ENCODE data around the gene CUEDC1.
"Not testable (repeated sequence)": the region's sequence is repeated elsewhere in the genome, so short reads cannot be mapped to it uniquely, and the experiment has no call there.

CUEDC1 gene

DNA sequence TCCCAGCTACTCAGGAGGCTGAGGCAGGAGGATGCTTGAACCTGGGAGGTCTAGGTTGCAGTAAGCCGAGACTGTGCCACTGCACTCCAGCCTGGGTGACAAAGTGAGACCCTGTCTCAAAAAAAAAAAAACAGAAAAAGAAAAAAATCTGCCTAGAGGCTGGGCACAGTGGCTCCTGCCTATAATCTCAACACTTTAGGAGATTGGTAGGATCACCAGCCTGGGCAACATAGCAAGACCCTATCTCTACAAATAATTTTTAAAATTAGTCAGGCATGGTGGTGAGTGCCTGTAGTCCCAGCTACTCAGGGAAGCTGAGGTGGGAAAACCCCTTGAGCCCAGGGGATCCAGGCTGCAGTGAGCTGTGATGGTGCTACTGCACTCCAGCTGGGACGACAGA is 17.7 kb downstream of the CUEDC1 start:
- ATAC-seq: no peak

DNA sequence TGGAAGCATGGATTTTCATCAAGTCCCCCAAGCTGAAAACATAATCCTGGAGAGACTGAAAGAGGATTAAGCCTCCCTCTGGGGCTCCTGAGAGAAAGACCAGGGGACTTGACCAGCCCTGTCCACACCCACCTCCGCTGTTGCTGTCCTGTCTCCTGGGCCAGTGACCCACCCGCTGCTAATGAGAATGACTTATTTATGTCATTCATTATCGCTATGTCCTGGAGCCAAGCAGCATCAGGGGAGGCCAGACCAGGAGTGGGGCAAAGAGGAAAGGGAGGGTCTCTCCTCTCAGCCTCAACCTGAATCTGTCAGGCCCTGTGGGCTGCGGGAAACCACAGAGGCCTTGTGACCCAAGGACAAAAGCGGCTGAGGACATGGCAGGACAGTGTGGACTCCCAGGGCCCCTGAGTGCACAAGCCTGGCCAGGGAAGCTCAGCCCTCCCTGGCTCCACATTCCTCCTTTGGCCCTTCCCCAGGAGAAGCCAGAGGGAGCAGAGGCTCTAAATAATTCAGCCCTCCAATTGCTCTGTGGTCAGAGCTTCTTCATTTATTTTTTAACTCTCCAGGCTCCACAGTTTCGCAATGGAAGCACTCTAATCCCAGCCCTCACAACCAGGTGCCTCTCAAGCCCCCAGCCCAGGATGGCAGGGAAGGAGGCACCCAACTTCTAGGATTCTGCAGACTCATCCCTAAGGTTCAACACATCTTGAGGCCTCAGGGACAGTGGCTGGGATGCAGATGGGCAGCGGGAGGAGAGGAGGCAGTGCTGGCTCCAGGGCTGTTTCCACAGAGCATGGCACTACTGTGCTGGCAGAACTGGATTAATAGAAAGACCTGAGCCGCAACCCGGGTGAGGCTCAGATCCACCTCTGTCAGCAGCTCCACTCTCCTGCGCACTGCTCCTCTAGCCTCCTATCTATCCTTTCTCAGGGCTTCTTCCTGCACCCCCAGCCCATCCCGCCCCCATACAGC is 19.1 kb downstream of the CUEDC1 start:
- no peak for ATAC-seq

DNA sequence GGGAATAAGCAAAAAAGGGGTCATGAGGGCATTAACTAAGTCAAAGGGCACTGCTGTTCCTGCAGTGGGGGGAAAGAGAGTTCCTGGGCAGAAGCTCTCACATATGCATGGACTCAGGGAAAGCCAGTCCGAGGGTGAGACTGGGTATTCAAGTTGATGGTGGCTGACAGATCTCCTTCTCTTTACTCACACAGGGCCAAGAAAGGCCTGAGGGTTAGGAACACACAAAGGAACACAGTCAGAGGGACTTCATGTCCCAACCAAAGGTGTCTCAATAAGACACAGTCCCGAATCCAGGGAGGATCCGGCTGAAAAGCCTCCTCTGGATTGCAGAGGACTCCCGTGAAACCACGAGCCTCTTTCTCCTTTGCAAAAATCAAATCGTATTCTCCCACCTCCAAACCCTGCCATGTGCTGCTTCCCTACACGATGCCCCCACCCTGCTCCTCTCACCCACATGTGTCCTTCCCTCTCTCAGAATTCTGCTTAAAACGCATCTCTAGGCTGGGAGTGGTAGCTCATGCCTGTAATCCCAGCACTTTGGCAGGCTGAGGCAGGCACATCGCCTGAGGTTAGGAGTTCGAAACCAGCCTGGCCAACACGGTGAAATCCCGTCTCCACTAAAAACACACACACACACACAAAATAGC is 23.6 kb downstream of the CUEDC1 start:
- no peak for ATAC-seq

DNA sequence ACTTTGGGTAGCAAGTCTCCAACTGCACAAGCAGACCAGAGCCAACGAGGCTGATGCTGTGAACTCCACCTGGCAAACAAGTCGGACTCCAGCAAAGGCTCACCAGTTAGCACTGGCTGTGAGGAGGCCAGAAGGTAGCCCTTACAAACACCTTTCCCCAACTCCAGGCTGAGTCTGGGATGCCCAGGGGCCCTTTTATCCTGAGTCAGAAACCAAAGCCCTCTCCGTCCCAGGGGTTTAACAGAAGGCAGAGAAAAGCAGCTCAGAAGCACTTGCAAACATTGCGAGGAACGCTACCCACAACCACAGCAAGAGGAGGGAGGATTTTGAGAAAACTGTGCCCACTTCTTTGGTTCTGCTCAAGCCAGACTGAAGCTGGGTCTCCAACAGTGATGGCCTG is 25.0 kb downstream of the CUEDC1 start:
- no peak for ATAC-seq

DNA sequence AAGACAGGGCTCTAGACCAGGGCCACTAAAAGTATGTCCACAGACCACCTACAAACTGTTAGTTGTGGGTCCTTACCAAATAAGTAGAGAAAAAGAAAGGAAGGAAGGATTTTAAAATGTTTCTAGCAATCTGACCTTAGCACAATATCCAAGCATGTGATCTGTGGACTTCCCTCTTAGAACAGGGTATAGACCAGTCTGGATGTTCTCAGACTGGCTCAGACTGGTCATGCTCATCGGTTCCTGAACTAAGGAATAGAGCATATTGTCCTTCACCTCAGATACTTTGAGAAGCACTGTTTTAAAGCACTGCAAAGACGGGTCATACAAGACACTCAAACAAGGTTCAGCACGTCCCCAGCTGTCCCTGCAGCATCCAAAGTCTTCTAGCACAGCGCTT is 25.8 kb downstream of the CUEDC1 start:
- ATAC-seq: no peak

DNA sequence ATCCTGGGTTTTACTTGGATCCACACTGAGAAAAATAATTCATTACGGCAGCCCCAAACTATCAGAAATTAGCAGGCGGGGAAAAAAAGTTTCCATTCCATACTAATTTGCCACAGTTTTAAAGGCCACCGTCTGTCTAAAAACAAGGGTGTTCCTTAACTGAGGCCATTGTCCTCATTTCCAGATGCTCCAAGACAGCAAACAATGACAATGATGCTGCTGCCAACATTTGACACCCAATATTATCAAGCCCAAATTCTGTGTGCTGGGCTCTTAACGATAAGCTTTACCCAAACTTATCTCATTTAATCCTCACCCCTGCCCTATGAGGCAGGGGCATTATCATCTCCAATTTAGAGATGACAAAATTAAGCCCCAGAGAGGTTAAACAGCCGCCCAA is 26.3 kb downstream of the CUEDC1 start:
- ATAC-seq: no peak

DNA sequence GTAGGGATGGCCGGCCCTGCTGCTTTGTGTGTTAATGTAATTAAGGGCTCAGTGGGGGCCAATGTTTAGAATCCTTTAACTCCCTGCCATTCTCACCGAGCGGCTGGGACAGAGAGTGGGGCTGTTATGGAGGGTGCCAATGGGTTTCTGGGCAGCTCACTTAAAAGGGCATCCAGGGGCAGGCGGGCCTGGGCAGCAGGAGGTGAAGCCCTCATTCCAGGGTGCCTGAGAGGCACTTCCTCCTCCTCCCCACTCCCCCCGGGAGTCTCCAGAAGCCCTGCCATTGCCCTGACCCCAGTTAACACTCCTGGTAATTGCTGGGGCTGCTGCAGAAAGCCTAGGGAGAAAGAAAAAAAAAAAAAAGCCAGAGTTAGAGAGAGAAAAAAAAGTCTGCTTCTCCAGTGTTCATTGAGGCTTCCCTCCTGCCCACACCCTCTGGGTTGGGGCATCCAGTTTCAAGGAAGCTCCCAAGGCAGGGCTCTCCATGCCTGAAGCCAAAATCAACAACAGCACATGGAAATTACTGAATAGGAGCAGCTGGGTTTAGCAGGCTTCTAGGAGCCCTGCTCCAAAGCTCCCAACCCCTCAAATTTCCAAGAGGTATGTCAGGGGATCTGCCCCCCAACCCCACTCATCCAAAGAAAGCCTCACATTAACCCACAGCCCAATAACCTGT is 28.0 kb downstream of the CUEDC1 start:
- ATAC-seq: no peak

DNA sequence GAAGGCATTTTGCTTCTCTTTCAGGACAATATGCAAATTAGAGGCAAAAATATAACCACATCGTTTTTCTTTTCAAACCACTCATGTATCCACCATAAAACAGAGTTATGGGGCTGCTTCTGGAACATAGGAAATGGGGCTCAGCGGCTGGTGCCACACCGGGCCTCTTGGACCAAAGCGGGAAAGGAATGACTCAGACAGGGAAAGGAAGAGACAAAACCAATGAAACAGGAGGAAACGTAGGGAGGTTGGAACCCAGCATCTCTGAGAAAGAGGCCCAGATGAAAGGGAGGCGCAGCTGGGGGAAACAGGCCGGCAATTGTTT is 28.5 kb downstream of the CUEDC1 start:
- ATAC-seq: no peak

DNA sequence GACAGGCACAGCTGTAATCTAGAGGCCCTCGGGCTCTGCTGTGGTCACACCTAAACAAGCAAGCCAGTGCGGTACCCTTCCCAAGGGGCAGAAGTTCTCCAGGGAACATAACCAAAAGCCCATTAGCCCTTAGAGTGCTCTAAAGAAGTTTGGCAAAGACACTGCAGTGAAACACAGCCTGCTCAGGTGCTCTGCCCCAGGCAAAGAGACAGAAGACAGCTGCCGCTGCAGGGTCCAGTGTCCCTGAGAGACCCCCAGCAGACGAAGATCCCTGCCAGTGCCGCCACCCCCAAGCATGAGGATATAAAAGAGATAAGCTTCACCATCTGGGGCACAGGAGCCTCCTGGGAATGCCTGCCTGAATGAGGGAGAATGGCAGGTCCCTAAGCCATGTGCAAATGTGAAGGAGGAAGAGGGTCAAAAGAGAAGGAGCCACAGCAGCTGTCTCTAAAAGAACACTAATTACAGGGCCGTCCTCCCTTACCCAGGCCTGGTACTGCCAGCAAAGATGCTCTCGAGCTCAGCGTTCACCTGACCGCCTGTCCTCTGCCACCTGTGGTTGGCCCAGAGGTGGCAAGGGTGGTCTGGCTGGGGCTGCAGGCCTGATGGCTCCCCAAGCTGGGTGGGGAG is 29.7 kb downstream of the CUEDC1 start:
- ATAC-seq: no peak

DNA sequence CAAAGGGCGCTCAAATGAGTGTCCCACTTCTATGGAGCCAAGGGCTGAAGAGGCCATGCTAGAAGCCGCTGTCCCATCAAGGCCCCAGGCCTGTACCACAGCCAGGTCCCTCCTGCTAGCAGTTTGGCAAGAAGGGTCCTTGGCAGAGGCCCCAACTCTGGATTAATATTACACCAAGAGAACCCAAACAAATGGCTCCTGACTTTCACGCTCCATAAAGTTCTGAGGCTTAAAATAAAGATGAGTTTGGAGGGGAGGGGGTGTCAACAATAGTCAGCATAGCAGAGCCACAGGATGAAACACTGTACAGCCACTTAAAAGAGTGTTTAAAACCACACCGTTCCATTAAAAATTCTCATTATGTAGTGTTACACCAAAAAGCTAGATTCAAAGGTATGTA is 30.5 kb downstream of the CUEDC1 start:
- no peak for ATAC-seq

DNA sequence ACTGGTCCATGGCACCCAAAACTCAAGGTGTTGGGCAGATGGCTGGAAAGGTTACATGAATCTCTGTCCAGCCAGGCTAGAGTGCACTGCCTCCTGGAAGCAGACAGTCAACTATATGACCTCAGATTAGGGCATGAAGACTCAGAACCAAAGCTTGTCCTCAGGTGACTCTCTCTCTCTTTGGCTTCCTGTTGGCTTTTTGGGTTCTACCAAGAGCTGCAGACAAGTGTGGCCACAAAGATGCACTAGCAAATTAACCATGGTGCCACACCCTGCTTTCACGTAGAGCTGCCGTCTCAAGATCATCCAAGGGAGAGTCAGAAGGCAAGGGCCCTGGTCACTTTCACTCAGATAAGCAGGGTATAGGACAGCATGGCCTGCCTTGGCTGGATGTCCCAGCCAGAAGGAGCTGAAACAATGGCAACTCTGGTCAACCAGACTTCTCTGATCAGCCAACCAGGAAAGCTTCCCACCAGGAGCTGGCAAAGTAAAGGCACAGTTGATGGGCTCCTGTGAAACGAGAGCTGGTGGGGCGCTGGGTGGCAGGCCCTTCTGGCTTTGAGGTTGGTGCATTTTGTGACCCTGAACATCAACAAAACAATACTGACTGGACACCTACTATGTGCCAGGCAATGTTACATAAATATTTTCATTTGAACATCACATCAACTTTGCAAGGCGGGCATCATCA is 31.9 kb downstream of the CUEDC1 start:
- ATAC-seq: no peak

DNA sequence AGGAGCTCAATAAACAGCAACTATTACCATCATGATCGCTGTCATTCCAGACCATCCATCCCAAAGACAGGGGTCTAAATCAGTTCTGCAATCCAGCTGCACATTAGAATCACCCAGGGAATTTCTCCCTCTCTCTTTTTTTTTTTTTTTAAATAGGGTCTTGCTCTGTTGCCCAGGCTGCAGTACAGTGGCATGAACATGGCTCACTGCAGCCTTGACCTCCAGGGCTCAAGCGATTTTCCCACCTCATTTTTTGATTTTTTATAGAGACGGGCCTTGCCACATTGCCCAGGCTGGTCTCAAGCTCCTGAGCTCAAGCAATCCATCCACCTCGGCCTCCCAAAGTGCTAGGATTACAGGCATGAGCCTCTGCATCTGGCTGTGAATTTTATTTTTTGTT is 32.5 kb downstream of the CUEDC1 start:
- not testable (repeated sequence) for ATAC-seq

DNA sequence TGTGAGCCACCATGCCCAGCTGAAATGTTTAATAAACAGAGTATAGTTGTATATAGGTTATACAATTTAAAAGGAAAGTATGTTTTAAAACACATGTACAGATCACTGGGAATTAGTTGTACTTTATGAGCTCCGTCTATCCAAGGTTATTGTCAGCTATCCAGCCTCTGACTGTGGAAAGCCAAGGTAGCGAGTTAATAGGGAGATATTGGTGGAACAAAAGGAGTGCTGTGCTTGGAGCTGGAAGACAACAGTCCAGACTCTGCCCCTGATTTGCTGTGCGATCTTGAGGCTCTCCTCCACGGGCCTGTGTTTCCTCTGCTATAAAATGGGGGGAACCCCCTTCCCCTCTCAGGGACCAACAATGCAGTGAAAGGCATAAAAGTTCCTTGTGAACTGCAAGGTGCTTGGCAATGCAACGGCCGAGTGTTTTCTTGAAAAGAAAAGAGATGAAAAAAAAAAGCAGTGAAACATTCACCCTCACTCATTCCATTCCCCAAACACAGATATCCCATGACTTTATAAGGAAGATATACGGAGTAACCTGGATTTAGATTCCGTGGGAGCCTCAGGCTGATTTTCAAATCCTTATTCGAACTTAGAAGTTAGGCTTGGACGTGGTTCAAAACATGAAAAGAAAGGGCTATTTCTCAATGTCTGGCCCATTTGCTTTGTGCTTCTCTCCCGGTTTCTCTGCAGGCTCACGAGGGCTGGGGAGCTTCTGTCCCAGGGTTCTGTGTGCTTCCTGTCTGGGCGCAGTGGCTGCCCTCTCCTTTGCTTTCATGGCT is 34.1 kb downstream of the CUEDC1 start:
- no peak for ATAC-seq

DNA sequence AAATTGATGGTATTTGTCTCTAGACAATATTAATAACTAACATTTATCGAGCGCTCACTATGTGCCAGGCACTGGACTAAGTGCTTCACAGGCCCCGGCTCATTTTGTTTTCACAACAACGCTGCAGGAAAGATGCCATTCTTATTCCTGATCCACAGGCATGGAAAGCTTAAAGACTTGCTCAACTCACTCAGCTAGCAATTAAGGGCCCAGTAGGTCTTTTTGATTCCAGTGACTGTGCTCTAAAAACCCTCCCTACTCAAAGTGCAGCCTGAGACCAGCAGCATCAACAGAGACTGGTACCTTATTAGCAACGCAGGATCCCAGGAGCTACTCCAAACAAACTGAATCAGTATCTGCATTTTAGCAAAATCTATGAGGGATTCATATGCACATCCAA is 35.3 kb downstream of the CUEDC1 start:
- ATAC-seq: no peak

DNA sequence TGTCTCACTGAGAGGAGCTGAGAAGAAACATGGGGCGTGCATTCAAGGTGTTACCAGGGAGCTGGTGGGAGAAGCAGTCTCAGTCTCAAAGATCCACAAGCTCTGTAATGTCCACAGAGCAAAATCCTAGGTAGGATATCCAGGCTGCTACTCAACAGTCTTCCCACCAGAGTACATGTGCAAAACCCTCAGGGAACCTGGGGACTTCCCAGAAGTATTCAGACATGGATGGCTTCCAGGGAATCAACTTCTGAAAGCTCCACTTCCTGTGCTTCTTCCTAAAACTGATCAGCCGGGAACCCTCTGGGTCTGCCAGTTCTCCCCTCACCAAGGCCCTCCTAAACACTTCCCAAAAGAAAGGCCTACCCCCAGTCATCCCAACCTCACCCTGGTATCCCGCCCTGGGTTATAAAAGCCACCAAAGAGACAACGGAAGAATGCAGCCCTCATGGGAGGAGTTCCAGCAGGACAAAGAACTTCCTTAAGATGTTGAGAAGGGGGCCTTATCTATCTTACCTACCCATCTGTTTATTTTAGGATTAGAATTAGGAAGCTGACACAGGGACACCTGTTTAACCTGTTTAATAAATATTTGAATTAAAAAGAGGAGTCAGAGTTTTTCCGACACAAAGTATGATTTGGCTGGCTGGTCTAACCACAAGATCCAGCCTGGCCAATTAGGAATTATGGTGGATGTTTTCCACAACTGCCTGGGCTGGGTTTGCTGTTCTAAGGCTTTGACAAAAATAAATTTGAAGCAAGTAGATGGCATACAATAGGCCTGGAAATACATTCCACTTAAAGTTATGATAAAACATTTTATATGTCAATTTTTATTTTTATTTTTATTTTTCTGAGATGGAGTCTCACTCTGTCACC is 37.0 kb downstream of the CUEDC1 start:
- ATAC-seq: no peak

DNA sequence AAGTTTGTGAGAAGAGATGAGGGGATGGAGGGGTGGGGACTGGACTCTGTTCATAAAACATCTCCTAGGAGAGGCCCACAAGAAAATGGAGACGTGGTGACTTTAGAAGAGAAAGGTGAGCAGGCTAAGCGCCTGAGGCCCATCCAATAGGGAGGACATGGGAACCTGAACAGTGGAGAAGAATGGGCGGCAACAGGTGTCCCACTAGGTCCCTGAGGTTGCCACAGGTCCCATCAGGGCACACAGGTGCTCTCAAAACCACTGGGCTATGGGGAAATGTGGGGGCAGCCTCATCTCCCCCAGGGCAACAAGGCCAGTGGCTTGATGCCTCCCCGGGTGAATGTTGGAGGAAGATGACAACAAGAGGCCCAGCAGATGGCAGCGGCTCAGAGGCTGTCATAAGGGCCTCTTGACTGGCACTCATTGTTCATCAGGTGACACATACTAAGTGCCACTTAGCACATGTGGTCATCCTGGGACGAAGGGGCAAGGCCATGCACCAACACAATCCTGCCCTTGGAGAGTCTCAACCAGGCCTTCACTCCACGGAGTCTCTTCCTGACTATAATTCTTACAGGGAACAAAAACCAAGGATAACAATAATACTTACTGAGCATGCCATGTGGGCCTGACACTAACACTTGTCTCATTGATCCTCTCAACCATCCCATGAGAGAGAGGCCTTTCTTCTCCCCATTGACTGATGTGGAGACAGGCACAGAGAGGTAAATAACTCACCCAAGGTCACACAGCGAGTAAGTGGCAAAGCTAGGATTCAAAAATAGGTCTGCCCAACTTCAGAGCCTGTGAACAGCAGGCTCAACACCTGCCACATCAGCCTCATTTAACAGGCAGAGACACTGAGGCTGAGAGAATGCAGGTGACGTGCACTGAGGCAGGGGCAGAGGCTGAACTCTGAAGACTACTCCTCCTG is 38.0 kb downstream of the CUEDC1 start:
- ATAC-seq: peak in 1 of 2 donors; percentile 33

DNA sequence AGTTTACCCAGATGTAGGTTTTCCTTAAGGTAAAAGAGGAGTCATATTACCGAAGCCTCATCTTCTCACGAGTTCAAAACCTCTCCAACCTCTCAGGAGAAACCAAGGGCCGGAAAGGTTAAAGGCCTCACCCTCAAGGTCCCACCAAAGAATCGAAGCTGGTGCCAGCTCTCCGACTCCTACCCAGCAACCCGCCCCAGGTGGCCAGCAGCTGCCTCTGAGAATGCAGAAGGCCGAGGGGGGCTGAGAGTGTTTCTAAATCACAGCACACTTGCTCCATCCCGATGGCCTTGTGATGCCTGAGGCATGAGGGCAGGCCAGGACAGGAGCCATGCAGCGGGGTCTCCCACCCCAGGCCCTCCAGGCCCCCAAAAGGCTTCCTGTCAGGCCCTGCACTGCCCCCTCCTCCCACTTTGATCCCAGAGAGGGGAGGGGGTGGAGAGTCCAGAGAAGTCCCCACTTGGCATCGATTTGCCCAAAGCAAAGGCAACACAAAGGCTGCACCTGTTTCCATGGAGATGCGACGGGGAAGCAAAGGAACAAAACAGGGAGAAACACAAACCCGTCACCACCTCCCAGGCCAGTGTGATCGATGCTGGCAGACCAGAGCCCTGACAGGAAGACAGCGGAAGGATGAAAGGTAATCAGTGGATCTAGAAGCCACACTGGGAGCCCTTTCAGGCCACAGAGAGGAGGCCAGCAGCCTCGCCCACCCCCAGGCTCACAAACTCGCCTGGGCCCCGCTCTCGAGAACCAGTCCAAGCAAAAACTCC is 39.0 kb downstream of the CUEDC1 start:
- no peak for ATAC-seq

DNA sequence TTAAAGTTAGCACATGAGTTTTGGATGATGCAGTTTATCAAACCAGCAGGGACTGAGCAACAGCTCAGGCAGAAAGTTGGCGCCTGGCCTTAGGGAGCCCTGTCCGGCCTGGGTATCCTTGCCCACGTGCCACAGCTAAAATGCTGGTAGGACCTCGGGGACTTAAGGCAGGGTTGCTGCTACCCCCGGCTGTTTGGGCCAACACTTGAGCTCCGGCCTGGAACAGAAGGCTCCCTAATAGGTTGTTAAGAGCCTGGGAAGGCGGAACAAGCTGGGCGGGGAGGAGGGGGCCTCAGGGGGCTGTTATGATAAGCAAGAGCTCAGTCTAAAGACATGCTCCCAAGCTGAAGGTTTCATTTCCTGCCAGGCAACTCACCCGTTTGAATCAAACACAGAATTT is 39.7 kb downstream of the CUEDC1 start:
- ATAC-seq: no peak
